Measurements from ENCODE around the gene AIRE. TPM values are rescaled to one million over a fixed set of nuclear protein-coding genes. Genes with fewer than 3 reads are reported as not detected.

The AIRE gene
- total RNA-seq, 1 experiment from 2014 or later, result 0.17 TPM

DNA sequence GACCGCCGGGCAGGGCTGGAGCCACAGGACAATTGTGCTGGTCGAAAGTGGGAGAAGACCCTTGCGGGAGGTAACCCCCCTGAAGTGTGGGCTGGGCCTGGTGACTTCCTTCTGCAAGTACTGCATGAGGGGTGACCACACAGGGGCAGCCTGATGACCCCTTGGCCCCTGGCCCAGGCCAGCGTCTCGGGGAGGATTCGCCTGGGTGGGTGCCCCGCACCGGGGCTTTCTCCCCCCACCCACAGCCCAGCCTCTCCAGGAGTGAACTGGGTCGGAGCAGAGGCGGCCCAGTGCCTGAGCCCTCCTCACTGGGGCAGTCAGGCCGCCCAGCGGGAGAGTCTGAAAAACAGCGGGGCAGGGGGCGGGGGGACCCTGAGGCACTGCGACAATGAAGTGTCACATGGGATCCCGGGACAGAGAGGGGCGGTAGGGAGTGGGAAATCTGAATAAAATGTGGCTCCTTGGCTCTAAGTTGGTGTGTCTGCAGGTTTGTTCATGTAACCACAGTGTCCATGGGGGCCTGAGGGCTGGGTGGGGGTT is 22.4 kb upstream of the AIRE start:
- no peak overlapping the region for H3K4me2 ChIP-seq (ENCODE audit: insufficient read depth, insufficient read length, low read length)
- no peaks in the 10 kb centered on the region for H3K27me3 ChIP-seq (ENCODE audit: insufficient read depth, low read length)
- no peak overlapping the region for H2BK20ac ChIP-seq (ENCODE audit: low read depth, low read length, poor library complexity, severe bottlenecking)
- H2BK5ac ChIP-seq (ENCODE audit: insufficient read length, low read length), result no peak overlapping the region
- no peak overlapping the region for H4K5ac ChIP-seq (ENCODE audit: insufficient read length, low read depth, low read length)
- no peak overlapping the region for H3K4me3 Mint-ChIP-seq
- H3K14ac ChIP-seq (ENCODE audit: insufficient read depth, low read length), result no peak overlapping the region; the same call in 1 of the 2 replicates
- no peaks in the 10 kb centered on the region for H4K20me1 ChIP-seq (ENCODE audit: control insufficient read depth, insufficient read depth, insufficient read length)
- no peak overlapping the region for H2AFZ ChIP-seq (ENCODE audit: low read length)
- no peak overlapping the region for H3K27ac ChIP-seq (ENCODE audit: insufficient read length, low read depth, low read length)
- H4K91ac ChIP-seq (ENCODE audit: insufficient read length, low read depth, low read length), result no peak overlapping the region
- H3K9me3 ChIP-seq (ENCODE audit: control insufficient read depth, low read depth, low read length), result no peaks in the 10 kb centered on the region
- H2BK12ac ChIP-seq (ENCODE audit: insufficient read length, low read depth, low read length), result no peak overlapping the region
- no peaks in the 10 kb centered on the region for H3K79me2 ChIP-seq (ENCODE audit: insufficient read depth, low read length)
- H4K8ac ChIP-seq (replicated peaks; ENCODE audit: insufficient read length, low read depth, low read length), result no peak overlapping the region
- no peaks in the 10 kb centered on the region for H3K9me3 Mint-ChIP-seq
- H3K4me1 Mint-ChIP-seq, result peaks cover 5 to 8% of the 10 kb centered on the region in 2 experiments
- no peak overlapping the region for H3T11ph ChIP-seq (ENCODE audit: low read length)
- H3K27me3 Mint-ChIP-seq (ENCODE audit: low read depth), result peaks cover 8% of the 10 kb centered on the region
- H3K9ac ChIP-seq (ENCODE audit: extremely low read depth, insufficient read length, low read length), result no peak overlapping the region
- H2BK15ac ChIP-seq (ENCODE audit: low read depth, low read length), result no peak overlapping the region
- no peaks in the 10 kb centered on the region for H3K23me2 ChIP-seq (ENCODE audit: insufficient read length, low read depth, low read length, poor library complexity, severe bottlenecking)
- H3K36me3 Mint-ChIP-seq (ENCODE audit: insufficient read depth in 1 of 3, low read depth in 3 of 3), result no peaks in the 10 kb centered on the region; a peak in 1 of 7 replicates
- no peaks in the 10 kb centered on the region for H3K79me1 ChIP-seq (ENCODE audit: insufficient read depth, low read depth, low read length, poor library complexity, severe bottlenecking)
- H2AK5ac ChIP-seq (ENCODE audit: insufficient read length, low read length), result no peak overlapping the region
- no peaks in the 10 kb centered on the region; the same call in 1 of the 2 replicates for H3K4me1 ChIP-seq (ENCODE audit: insufficient read depth, low read length)
- no peak overlapping the region for H3K4ac ChIP-seq (ENCODE audit: low read depth, low read length)
- no peak overlapping the region for H3K56ac ChIP-seq (ENCODE audit: insufficient read length, low read depth, low read length)
- peak; percentile 58 for DNase-seq
- no CpG with 5 or more reads among the region's 18 CpGs for WGBS (ENCODE audit: extremely low coverage, insufficient read length, low lambda C conversion rate)
- peak overlapping the region in 1 of 3 experiments; percentile 77; a peak in 2 of 7 replicates for H3K27ac Mint-ChIP-seq
- no peak overlapping the region for H3K23ac ChIP-seq (ENCODE audit: insufficient read length, low read depth, low read length)
- H2BK120ac ChIP-seq (ENCODE audit: low read depth, low read length, poor library complexity, severe bottlenecking), result no peak overlapping the region
- no peak overlapping the region for H3K18ac ChIP-seq (ENCODE audit: insufficient read length, low read depth, low read length)
- TF ChIP-seq CTCF (conservative IDR thresholded peaks at IDR 0.05), result no peak
